ENCODE results near the gene GPR119.
A peak's percentile ranks its signal among the peaks of the same experiment; 100 is the strongest.
"Not testable (repeated sequence)": the region's sequence is repeated elsewhere in the genome, so short reads cannot be mapped to it uniquely, and the experiment has no call there.

Gene GPR119

DNA sequence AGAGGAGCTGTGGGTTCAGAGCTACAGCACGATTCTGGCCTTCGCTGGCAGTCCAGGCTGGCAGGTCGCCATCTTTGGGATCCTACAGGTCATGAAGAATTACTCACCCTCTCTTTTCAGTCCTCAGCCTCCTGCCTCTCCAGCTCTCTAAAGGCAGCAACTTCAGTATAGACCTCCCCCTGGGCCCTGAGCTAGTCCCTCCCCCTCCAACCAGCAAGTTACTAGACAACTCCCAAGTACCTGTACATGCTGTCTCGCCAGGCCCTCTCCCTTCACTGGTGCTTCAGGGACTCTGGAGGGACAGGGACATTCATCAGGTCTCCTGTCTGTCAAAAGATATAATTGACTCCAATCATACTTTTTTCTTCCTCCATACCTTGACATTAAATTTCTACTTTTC is at the start of gene GPR119:
GPR119 (minus strand) TSS at position 155 of the 400 bp plus-strand sequence. CDS start 227 bp downstream, outside the sequence.
- DNase-seq = no peak

DNA sequence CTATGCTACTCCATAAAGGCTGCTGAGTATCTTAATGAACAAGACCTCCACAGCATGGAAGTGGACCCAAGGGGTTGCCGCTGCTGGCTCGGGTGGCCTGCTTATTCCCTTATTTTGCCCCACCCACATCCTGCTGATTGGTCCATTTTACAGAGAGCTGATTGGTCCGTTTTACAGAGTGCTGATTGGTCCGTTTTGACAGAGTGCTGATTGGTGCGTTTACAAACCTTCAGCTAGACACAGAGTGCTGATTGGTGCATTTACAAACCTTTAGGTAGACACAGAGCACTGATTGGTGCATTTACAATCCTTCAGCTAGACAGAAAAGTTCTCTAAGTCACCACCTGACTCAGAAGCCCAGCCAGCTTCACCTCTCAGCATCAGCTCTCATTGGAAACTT is 43.8 kb upstream of the GPR119 start:
- DNase-seq = not testable (repeated sequence)

DNA sequence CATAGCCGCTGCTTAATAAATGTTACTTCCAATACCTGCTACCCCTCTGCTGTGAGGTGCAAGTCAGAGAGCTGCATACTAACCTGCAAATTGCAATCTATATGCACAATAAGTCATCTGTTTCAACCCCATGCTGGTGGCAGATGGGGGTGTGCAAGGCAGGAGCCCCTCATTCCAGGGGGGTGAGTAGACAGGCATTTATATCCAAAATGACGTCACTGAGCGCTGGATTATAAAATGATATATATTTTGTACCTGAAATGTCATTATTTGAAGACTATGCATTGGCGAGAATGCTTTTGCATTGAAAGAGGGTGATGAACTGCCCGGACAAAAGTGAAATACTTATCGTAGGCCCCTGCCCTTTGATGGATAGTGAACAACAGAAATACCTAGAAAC is 41.1 kb upstream of the GPR119 start:
- no peak for DNase-seq

DNA sequence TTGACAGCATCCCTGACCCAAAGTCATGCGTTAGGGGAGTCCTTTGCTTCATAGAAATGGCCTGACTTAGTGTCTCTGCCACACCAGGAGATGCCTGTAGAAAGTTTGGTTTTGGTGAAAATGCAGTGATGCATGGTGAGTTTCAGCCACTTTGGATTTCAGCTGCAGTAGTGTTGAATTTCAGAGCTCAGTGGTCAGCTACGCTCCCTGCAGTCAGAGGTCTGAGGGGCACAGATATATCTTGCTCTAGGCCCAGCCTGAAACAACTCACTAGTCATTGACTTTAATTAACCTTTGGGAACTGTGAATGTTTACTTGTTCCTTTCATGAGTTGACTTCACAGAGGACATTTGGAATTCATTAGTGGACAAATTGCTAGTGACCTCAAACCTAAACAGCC is 33.8 kb upstream of the GPR119 start:
- no peak for DNase-seq

DNA sequence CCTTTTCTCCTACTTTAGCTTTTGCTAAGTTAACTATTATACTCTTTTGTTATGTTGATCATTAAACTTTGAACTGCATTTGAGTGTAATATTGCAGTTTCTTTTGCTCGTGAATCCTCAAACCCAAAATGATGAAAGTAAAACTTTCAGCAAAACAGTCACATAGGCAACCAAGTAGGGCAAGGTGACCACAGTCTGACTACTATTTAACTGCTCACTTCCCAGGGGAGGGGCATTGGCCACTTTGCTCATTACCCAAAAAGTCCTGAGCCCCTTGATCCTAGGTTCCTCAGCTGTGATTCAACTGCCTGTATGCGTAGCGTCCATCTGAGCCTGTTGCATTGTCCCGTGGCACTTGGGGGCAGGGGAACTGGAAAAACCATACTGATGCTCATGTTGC is 33.3 kb upstream of the GPR119 start:
- no peak for DNase-seq

DNA sequence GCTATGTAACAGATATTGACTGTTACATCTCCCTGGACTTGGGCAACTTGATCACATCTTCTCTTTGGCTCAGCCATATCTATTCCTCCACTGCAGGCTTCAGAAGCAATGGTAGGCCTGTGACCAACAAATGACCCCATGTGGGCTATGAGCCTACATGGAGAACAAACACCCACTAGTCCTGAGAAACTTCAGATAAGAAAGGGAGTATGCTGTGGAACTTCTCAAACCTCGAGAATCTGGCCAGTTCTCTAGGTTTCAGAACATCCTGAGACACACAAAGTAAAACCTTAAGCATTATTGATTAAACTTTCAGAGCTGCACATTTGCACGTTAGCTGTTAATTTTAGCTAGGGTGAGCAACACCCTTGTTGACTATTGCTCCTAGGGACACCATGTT is 32.6 kb upstream of the GPR119 start:
- no peak for DNase-seq

DNA sequence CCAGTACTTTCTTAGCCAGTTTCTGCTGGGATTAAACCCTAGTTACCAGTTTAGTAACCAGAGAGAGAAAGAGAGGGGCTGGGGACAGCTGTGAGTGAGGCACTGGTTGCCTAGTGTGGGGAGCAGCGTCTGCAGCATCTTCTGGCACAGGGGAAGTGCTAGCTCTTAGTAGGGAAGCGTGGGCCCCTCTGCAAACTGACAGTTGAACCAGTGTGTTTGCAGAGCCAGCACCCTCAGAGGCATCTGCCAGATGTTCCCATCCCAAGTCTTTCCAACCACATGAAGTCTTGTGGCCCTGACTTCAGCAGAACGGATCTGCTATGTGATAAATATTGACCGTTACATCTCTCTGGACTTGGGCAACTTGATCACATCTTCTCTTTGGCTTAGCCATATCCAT is 31.3 kb upstream of the GPR119 start:
- DNase-seq = no peak

DNA sequence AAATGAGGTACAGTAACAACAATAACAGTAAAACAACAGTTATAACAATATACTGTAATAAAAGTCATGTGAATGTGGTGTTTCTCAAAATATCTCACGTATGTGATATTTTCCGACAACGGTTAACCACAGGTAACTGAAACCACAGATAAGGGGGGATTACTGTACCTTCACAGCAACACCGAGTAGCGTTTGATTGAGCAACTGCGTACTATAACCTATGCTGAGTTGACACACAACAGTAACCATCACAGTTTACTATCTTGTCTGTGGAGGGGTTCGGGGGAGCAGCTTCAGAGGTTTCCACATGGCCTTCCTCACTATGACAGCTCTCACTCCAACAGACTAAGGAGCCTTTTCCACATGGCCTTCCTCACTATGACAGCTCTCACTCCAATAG is 29.7 kb upstream of the GPR119 start:
- DNase-seq = no peak

DNA sequence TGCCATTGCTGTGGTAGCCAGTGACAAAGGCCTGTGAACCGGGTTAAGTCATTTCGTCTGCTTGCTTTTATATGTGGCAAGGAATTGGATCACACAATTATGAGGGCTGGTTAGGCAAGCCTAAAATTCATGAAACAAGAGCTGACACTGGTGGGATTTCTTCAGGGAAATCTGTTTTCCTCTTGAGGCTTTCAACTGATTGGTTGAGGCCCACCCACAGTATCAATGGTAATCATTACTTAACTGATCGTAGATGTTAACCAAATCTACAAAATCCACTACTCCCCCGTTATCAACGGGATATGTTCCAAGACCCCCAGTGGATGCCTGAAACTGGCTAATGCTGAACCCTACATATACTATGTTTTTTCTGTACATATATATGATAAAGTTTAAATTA is 29.3 kb upstream of the GPR119 start:
- no peak for DNase-seq

DNA sequence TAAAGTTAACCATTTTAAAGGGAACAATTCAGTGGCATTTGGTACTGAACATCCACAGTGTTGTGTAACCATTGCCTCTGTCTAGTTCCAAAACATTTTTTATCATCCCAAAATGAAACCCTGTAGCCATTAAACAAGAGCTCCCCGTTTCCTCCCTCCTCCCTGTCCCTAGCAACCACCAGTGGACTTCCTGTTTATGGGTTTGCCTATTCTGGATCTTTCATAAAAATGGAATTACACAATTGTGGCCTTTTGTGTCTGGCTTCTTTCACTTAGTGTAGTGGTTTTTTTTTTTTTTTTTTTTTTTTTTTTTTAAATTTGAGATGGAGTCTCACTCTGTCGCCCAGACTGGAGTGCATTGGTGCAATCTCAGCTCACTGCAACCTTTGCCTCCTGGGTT is 27.9 kb upstream of the GPR119 start:
- DNase-seq = no peak

DNA sequence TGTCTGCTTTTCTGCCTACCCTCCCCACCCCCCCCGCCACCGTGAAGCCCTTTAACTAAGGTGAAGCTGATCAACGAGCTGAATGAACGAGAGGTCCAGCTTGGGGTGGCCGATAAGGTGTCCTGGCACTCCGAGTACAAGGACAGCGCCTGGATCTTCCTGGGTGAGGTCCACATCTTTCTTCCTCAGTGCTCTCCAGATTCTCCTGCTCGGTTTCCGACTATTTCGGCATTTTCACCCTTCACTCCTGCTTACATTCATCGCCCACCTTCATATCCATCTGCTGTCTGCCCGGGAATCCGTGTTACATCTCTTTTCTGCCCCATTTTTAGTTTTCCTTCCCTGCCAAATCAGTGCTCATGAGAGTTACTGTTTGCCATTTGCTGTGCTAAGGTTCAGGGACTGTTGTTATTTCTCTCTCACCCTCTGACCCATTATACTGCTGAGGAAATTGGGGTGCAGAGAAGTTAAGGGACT is 16.8 kb upstream of the GPR119 start:
- no peak for DNase-seq

DNA sequence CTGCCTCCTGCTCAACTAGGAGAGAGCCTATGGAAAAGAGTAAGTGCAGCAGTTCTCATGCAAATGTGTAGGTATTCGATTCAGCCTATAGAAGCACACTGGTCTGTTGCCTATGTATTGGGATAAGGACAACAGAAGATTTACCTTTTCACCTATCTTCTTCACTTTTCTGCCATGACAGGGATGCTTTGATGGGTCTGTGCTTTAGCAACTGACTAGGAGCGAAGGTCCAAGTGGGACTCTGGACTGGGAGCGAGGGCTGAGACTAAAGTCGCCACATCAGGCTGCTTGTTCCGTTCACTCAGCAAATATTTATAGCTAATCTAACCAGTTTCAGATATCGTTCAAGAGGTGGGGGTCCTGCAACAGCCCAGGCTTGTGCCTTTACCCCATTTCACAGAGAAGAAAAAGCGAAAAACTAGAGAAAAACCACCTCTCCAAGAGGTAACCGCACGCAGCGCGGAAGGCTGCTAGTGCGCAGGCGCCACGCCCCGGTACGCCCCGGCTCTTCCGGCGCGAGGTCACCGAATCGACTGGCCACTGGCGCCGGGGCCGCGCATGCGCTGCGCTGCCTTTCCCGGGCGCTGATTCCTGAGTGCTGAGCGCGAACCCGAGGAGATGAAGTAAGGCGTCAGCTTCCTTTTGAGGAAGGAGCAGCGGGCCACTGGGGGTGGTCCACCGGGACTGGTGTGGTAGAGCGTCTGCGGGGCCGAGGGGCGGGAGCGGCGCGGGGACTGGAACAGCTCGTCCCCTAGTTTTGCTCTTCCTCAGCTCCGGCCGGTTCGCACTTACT is 16.1 kb upstream of the GPR119 start, which contains the start of gene RBMX2:
RBMX2 (plus strand) TSS at position 573 of the 793 bp plus-strand sequence; CDS start at position 619, 46 bp downstream.
- DNase-seq = peak; percentile 75

DNA sequence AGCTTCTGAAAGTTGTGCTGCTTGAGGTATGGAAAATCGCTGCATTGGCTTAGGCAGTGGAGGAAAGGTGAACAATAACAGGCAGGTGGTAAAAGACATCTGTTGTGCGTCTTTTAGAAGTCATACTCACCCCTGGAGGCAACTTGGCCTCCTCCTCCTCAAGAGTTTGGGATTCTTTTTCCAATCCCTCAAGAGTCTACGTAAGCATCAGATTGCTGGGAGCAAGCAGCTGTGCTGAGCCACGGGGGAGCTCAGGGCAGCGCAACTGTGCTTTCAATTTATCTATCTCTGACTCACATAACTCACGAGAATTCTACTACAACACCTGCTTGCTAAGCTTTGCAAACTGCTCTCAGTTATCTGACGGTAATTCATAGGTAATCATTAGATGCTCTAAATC is 9.9 kb upstream of the GPR119 start:
- no peak for DNase-seq

DNA sequence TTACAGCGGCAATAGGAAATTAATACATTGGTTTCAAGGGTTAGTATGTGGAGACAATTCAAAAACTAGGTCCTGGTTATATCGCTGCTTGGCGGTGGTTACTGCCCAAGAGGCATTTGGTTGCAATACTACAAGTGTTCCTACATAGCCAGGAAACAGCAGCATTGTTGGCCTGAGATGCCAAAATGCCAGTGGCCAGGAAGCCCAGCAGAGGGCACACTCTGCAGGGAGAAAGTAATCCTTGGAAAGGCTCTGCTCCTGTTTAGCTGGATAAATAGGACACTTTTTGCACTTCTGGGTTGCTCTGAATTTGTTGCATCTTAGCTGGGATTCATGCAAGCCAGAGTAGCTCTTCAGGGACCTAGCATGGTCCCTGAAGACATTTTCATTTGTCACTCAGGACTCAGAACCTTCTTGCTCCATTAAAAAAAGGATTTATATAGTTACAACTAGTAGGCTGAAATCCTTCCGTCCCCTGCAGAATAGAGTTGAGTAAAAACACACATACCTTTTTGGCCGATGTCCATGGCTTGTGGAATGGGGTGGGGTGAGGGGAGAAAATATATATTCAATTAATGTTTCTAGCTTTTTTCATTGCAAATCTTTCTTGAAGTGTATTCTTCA is 8.1 kb upstream of the GPR119 start:
- DNase-seq = peak; percentile 43

DNA sequence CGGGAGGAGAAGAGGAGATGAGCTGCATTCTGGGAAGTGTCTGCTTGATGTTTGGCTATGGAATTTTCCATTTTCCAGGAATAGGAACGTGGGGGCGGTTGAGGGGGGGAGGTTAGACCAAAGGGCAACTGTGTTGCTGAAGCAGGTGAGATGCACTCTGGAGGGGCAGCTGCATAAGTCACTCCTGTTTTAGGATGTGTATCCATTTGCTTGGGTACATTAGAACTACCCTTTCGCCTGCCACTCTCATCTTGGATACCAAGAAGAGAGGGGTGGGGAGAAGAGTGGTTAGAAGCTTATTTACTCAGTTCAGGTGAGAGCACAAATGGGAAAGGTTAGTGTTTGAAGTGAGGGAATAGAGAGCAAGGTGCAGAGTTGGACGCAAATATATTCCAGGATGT is 934 bp upstream of the GPR119 start:
- DNase-seq = no peak

DNA sequence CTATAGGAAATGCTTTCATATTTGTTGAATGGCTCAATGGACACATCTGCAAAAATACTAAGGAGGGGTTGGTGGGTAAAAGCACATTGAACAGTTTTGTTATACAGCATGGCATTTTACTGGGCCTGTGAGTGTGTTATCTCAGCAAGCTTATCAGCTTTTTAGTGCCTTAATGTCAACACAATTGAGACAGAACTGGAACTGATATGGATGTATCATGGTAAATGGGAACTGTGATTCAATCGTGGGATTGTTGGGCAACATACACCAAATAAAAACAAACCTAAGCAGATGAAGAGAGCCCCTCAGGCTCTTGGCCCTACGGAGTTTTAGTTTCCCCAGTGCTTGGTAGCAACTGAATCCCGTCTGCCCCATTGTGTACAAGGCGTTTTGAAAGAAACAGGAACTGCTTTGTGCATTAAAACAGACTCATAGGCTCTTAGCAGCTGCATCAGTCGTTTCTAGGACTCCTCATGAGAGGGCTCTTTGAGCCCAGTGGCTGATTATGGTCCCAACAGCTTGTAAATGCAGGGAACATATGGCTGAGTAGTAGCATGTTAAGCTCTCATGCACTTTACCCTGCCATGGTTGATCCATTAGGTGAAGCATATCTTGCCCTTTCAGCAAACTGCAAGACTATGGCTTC is 7.3 kb downstream of the GPR119 start:
- DNase-seq = no peak

DNA sequence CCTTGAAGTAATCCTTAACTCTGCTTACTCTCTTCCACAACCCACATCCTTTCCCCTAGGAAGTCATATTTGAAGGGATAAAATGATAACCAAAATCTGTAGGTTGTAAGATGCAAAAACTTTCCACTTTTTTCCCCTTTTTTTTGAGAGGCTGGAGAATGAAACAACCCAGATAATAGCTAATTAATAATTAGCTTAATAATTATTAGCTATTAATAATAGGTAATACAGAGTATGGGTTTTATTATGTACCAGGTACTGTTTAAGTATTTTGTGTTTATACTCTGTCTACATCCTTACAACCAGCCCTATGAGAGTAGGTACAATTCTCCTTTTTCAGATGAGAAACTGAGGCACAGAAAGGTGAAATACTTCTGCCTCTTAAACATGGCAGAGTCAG is 9.4 kb downstream of the GPR119 start:
- DNase-seq = no peak

DNA sequence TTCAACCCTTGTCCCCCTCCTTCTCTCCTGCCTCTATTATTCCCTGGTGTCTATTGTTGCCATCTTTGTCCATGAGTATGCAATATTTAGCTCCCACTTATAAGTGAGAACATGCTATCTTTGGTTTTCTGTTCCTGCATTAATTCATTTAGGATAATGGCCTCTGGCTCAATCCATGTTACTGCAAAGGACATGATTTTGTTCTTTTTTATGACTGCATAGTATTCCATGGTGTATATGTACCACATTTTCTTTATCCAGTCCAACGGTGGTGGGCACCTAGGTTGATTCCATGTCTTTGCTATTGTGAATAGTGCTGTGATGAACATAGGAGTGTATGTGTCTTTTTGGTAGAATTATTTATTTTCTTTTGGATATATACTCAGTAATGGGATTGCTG is 33.4 kb downstream of the GPR119 start:
- not testable (repeated sequence) for DNase-seq

DNA sequence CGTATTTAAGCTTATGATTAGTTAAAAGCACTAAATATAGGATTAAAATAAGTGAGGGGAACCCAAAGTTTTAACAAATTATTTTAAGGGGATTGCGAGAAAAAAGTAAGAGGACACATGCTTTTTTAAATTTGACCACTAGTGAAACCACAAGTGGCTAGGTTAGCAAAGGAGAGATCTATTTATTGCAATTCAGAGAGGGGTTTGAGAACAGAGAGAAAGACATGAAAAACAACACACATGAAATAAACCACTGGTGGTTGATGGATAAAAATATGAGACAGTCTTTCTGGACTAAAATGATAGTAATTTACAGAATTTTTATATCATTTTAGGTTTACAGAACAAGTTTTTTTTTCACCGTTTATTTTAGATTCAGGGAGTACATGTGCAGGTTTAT is 33.9 kb downstream of the GPR119 start:
- DNase-seq = no peak

DNA sequence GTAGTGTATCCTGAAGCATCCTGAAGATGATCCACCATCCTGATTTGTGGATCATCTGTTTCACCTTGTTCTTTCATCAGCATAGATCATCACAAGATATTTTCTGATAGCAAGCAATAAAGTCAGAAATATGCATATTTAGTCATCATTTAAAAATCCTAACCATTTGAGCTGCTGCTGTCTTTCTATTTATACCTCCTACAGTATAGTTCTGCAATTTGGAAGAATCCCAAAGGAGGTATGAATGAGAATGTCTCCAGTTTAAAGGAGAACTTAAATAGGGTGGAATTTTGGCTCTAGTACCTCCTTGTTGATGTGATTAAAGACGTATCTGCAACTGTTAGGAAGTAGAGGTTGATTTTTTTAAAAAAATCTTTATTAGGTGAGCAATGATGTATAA is 38.2 kb downstream of the GPR119 start:
- DNase-seq = peak; percentile 46

DNA sequence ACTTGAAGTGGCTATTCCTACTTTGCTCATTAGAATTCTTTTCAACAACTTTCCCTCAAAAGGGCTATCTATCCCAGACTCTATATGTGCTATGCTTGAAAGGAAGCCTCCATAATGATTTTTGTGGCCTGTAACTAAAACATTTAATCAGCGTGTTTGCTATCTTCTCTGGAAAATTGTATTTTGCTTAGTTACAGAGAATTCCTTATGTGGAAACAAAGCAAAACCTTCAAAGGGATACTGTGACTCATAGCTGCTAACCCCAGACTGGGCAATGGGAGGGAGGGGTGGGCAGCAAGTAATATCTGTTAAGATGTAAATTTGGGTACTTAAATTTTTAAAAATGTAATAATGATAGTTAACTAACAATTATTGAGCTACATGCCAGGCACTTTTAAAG is 42.1 kb downstream of the GPR119 start:
- no peak for DNase-seq

DNA sequence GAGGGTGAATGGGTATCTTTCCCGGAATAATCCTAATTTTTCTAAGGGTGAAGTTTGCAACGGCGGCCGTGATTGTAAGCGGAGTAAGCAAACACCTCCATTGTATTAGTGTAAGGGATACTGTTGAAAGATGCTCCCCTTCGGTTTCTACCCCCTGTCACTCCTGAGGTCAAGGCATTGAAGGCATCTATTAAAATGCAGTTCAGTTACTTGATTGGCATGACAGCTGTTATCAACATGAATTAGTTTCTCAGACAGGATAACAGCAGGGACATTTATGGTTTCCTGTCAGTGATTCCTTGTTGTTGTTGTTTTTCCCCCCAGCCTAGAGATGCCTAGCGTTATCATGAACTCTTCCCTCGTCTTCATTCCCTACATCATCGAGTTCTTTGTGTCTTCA is 45.2 kb downstream of the GPR119 start:
- DNase-seq = no peak

DNA sequence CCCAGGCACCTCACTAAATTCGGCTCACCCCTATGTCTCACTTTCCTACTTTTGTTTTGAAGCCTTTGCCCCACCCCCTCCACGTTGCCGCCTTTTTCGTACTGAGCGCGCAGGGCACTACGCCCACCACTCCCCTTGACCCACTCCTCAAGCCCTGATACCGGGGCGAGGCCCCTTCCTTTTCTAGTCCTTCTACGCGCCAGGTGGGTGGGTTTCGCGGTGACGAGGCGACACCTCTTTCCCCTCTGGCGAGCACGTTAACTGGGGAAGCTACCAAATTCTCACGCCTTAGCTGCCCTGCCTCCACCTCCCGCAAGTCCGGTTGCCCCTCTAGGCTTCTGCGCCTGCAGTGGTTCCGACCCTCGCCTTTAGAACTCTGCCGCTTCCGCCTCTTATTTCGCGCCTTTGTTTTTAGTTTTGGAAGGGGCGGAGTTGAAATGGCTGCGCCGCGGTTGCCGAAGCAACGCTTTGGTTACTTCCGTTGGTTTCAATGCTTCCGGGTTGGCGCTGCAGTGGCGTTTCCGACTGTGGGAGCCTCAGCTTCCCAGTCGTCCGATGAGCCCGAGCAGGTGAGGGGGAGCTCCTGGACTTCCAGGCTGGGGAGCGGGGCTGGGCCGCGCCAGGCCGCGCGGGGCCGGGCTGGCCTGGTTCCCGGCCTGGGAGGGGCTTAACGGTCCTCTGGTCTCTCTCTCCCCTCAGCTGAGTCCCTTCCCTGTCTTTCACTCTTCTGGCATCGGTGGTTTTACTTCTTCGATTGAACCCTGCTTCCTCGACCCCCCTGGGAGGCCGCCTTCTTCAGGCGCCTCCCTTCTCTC is 45.9 kb downstream of the GPR119 start, which contains the start of gene SLC25A14:
SLC25A14 (plus strand) TSS at position 512 of the 815 bp plus-strand sequence. CDS start 360 bp downstream, outside the sequence.
- peak; percentile 75 for DNase-seq
